Glutamatergic neuron (in vitro differentiated cells): ENCODE data around the gene LRCH3. TPM values are rescaled to one million over a fixed set of nuclear protein-coding genes. Genes with fewer than 3 reads are reported as not detected.

Source experiments
- DNase-seq: peaks from one replicate; pipeline ENCODE4 v3.0.0; 2022
- H3K27ac Mint-ChIP-seq: one replicate; pipeline ENCODE4 v1.8.0; 2020; ENCODE audit warnings: mild to moderate bottlenecking, mixed read lengths, inconsistent platforms; ENCODE audit not compliant: unreplicated experiment
- H3K27me3 Mint-ChIP-seq: one replicate; pipeline ENCODE4 v1.8.0; 2020; ENCODE audit warnings: mild to moderate bottlenecking, moderate library complexity, mixed read lengths, inconsistent platforms; ENCODE audit not compliant: unreplicated experiment
- H3K36me3 Mint-ChIP-seq: one replicate; pipeline ENCODE4 v1.8.0; 2020; ENCODE audit warnings: mild to moderate bottlenecking, mixed read lengths, inconsistent platforms; ENCODE audit not compliant: unreplicated experiment
- H3K4me1 Mint-ChIP-seq: one replicate; pipeline ENCODE4 v1.8.0; 2020; ENCODE audit warnings: mild to moderate bottlenecking, low read depth, mixed read lengths, inconsistent platforms; ENCODE audit not compliant: unreplicated experiment
- H3K4me3 Mint-ChIP-seq: one replicate; pipeline ENCODE4 v1.8.0; 2020; ENCODE audit warnings: mild to moderate bottlenecking, mixed read lengths, inconsistent platforms; ENCODE audit not compliant: unreplicated experiment
- H3K9me3 Mint-ChIP-seq: one replicate; pipeline ENCODE4 v1.8.0; 2020; ENCODE audit warnings: mild to moderate bottlenecking, moderate library complexity, mixed read lengths, inconsistent platforms; ENCODE audit not compliant: unreplicated experiment
- total RNA-seq: library from RNA; stranded (reverse); fragmentation: NEBNext Ultra II Directional; extraction: Animal tissue kit (Norgen Biotek cat#: 25700); gene quantifications from one replicate; pipeline ENCODE4 v1.2.1, GENCODE V29; 2021; ENCODE audit not compliant: unreplicated experiment
- TF ChIP-seq, protein P1 (sequence below): fragments of 200-600 bp; sonication (generic); IDR thresholded peaks from one replicate; pipeline ENCODE4 v1.5.0; 2021; ENCODE audit not compliant: partially characterized antibody, unreplicated experiment

The LRCH3 gene
- total RNA-seq, 1 donor from 2014 or later: 79.0 TPM

DNA sequence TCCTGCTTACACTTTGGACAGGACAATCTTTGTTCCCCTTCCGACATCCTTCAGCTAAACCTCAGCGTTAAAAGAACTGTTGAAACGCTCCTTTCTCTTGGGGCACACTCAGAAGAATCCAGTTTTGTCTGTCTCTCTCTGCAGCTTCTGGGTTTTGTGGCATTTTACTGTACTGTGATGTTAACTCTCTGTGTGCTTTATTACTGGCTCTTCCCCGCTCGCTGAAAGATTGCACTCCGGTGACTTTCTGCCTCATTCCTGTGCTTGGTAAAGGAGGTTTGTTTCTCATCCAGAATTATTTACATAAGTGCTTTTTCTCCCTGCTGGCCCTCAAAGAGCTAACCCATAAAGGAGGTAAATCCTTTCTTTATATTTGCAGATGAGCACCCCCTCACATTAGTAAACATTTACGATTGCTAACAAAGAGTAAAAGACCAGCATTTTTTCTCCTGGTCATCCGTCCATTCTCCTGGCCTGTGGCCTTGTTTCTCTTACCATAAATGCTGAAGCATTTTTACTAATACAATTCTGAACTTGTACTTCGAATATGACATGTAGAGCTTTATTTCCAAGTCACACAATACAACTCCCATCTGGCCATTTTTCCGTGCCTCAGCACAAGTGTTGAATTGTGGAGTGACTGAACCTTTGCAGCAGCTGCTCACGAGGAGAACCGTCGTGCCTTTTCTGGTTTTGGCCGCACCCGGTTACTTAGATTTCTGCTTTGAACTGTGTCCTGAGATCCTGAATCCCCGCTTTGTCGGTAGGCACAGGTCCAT is 89.6 kb downstream of the LRCH3 start:
- Mint-ChIP-seq H3K9me3 (peaks cover 1% of the 10 kb centered on the region), H3K27ac (peak overlapping the region; percentile 80), H3K4me3 (peak overlapping the region; percentile 22), H3K36me3 (no peaks in the 10 kb centered on the region), H3K4me1 (peaks cover 29% of the 10 kb centered on the region), H3K27me3 (no peaks in the 10 kb centered on the region)
- TF ChIP-seq, protein P1, sequence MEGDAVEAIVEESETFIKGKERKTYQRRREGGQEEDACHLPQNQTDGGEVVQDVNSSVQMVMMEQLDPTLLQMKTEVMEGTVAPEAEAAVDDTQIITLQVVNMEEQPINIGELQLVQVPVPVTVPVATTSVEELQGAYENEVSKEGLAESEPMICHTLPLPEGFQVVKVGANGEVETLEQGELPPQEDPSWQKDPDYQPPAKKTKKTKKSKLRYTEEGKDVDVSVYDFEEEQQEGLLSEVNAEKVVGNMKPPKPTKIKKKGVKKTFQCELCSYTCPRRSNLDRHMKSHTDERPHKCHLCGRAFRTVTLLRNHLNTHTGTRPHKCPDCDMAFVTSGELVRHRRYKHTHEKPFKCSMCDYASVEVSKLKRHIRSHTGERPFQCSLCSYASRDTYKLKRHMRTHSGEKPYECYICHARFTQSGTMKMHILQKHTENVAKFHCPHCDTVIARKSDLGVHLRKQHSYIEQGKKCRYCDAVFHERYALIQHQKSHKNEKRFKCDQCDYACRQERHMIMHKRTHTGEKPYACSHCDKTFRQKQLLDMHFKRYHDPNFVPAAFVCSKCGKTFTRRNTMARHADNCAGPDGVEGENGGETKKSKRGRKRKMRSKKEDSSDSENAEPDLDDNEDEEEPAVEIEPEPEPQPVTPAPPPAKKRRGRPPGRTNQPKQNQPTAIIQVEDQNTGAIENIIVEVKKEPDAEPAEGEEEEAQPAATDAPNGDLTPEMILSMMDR: no peak
- DNase-seq: no peak

DNA sequence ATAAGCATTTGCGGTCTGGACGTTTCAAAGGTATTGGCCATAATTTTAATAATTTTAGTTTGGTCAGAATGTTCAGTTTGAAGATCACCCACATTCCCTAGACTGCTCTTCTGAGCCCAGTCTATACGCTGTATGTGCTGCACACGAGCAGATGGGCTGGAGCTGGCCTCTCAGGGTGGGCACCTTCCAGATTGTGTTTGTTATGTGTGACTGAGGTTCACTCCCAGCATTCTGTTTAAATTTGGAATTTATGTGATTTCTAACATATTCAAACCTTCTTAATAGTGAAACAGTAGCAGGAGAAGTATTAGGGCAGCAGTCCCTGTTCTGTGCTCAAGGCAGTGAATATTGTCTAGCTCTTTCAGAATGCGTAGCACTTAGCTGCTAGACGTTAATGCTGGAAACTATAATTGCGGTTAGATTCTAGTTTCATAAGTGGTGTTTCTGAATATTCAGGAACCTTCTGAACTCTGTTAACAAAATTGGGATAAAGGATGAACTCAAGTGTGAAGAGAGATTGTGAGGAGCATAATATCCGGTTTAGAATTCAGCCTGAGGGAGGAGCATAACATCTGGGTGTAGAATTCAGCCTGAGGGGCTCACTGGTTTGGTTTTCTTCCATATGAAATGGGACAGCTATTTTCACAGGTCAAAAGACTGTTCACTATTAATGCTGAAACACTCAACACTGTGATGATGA is 90.4 kb downstream of the LRCH3 start:
- Mint-ChIP-seq H3K4me1 (peaks cover 29% of the 10 kb centered on the region), H3K36me3 (no peaks in the 10 kb centered on the region), H3K27me3 (no peaks in the 10 kb centered on the region), H3K4me3 (peak overlapping the region; percentile 67), H3K9me3 (peaks cover 1% of the 10 kb centered on the region), H3K27ac (peak overlapping the region; percentile 80)
- DNase-seq: peak; percentile 22
- TF ChIP-seq, protein P1: no peak

DNA sequence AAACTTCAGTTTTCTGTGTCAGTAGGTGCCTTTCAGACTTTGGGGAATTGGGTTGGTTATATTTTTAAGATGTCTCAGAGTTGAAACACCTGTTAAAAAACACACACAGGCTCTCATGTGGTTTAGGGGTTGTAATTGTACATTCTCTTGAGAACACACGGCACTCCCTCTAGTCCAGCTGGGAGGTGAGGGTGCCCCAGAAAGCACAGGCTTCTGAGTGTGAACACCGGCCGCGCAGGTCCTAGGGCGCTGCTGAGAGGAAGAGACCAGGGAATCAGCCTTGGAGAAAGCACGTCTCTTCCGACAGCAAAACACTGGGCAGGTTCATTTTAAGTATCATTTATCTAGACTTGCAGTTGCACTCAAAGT is 90.9 kb downstream of the LRCH3 start:
- Mint-ChIP-seq H3K4me1 (peaks cover 29% of the 10 kb centered on the region), H3K27me3 (no peaks in the 10 kb centered on the region), H3K27ac (peak overlapping the region; percentile 80), H3K4me3 (no peak overlapping the region), H3K36me3 (no peaks in the 10 kb centered on the region), H3K9me3 (peaks cover 1% of the 10 kb centered on the region)
- DNase-seq: peak; percentile 26
- TF ChIP-seq, protein P1: no peak

DNA sequence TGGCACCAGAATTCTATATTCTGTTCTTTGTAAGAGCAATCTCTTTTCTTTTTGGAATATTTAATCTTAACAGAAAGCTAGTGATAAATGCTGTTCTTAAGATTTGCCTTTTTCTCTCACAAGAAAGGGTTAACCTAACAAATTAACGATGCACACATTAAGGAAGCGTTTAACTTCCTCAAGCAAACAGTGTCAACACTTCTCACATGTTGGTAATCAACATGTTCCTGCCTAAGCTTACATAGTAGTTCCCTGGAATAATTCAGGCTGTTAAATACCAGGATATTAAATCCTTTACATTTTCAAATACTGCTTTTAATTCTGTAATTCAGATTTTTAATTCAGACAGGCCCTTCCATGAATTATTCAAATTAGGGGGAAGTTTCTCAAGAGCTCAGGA is 91.5 kb downstream of the LRCH3 start:
- H3K36me3 Mint-ChIP-seq: no peaks in the 10 kb centered on the region
- no peak overlapping the region for H3K27ac Mint-ChIP-seq
- no peak overlapping the region for H3K4me3 Mint-ChIP-seq

More for the DNA sequence above, 91.5 kb downstream of the LRCH3 start:
- Mint-ChIP-seq H3K4me1 (peaks cover 29% of the 10 kb centered on the region), H3K9me3 (peaks cover 1% of the 10 kb centered on the region), H3K27me3 (no peaks in the 10 kb centered on the region)
- TF ChIP-seq, protein P1: no peak
- no peak for DNase-seq
